Measurements from ENCODE around the gene AKAP9. TPM values are rescaled to one million over a fixed set of nuclear protein-coding genes. Genes with fewer than 3 reads are reported as not detected.
"Not testable (repeated sequence)": the region's sequence is repeated elsewhere in the genome, so short reads cannot be mapped to it uniquely, and the experiment has no call there.

AKAP9 gene
- total RNA-seq, result 43.2 and 49.2 TPM in 2 replicates

GRCh38 chr7:91940572-91941341 lies at the start of gene AKAP9:
Gene AKAP9 (plus strand): TSS chr7:91940862. CDS start chr7:91941100, 238 bp downstream.
- TF ChIP-seq CTCF (IDR thresholded peaks at IDR 0.05; ENCODE audit: insufficient read depth, low read depth, low read length), result no peak
- peak within 1 kb of the TSS; percentile 78 for H3K4me3 ChIP-seq (ENCODE audit: low read depth, low read length)
- peak; percentile 81 for DNase-seq (ENCODE audit: low read depth)

- TF ChIP-seq CTCF (IDR thresholded peaks at IDR 0.05; ENCODE audit: insufficient read depth, low read depth, low read length), result no peak
- no peak for DNase-seq (ENCODE audit: low read depth)
- no peak overlapping the region for H3K4me3 ChIP-seq (ENCODE audit: low read depth, low read length)
Observed at GRCh38 chr7:91892099-91892705, 48.5 kb upstream of the AKAP9 start.

DNA sequence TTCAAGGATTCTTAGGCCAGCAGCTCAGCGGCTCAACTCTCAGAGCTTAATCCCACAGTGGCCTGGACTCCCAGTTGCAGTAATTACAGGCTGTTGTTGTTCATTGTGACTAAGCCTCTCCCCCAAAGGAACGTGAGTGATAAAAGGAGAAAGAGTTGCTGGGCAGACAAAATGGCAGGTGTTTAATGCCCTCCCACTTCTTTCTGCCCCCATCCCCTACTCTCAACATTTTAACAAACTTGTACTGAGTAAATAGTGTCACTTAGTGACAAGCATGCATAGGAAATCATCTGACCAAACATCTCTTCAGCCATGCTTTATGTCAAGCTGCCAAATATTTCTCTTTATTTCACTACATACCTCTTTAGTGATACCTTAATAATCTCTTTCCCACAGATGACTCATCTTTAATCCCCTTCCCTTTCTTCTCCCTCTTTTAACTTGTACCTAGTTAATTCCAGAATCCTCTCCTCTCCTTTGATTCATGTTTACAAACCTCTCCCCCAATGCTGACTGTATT lies 47.8 kb upstream of the AKAP9 start:
- no peak overlapping the region for H3K4me3 ChIP-seq (ENCODE audit: low read depth, low read length)
- DNase-seq (ENCODE audit: low read depth), result peak; percentile 37
- no peak for TF ChIP-seq CTCF (IDR thresholded peaks at IDR 0.05; ENCODE audit: insufficient read depth, low read depth, low read length)

GRCh38 chr7:91893699-91894098 lies 47.0 kb upstream of the AKAP9 start:
- DNase-seq (ENCODE audit: low read depth); H3K4me3 ChIP-seq (ENCODE audit: low read depth, low read length): not testable (repeated sequence)

GRCh38 chr7:91894781-91895480 lies 45.7 kb upstream of the AKAP9 start:
- no peak for TF ChIP-seq CTCF (IDR thresholded peaks at IDR 0.05; ENCODE audit: insufficient read depth, low read depth, low read length)
- peak; percentile 61 for DNase-seq (ENCODE audit: low read depth)
- H3K4me3 ChIP-seq (ENCODE audit: low read depth, low read length), result no peak overlapping the region

GRCh38 chr7:91898240-91898992 lies 42.2 kb upstream of the AKAP9 start:
- no peak for DNase-seq (ENCODE audit: low read depth)
- TF ChIP-seq CTCF (IDR thresholded peaks at IDR 0.05; ENCODE audit: insufficient read depth, low read depth, low read length), result no peak
- H3K4me3 ChIP-seq (ENCODE audit: low read depth, low read length), result no peak overlapping the region
